Measurements from ENCODE around the gene RHOBTB3. TPM values are rescaled to one million over a fixed set of nuclear protein-coding genes. Genes with fewer than 3 reads are reported as not detected.
"Not testable (repeated sequence)": the region's sequence is repeated elsewhere in the genome, so short reads cannot be mapped to it uniquely, and the experiment has no call there.

The RHOBTB3 gene
- total RNA-seq, 1 donor from 2014 or later, result 93.5 TPM

- H3K36me3 ChIP-seq (ENCODE audit: control insufficient read depth, insufficient read depth, low read length), result no peaks in the 10 kb centered on the region
- DNase-seq (ENCODE audit: low read depth), result no peak
- no peak overlapping the region for H3K4me3 ChIP-seq (ENCODE audit: low read depth, low read length)
- no peaks in the 10 kb centered on the region for H3K27me3 ChIP-seq (ENCODE audit: control insufficient read depth, insufficient read depth, low read length)
- no peak for TF ChIP-seq CTCF (IDR thresholded peaks at IDR 0.05; ENCODE audit: insufficient read depth, low read length, poor library complexity, severe bottlenecking)
Measured at GRCh38 chr5:95830226-95830625, 99.1 kb downstream of the RHOBTB3 start.

GRCh38 chr5:95832664-95833063 is 101.5 kb downstream of the RHOBTB3 start:
- Histone ChIP-seq H3K36me3 (ENCODE audit: control insufficient read depth, insufficient read depth, low read length) (no peaks in the 10 kb centered on the region), H3K4me3 (ENCODE audit: low read depth, low read length) (no peak overlapping the region), H3K27me3 (ENCODE audit: control insufficient read depth, insufficient read depth, low read length) (no peaks in the 10 kb centered on the region)
- TF ChIP-seq CTCF (IDR thresholded peaks at IDR 0.05; ENCODE audit: insufficient read depth, low read length, poor library complexity, severe bottlenecking), result no peak
- no peak for DNase-seq (ENCODE audit: low read depth)

GRCh38 chr5:95835682-95836385 is 104.7 kb downstream of the RHOBTB3 start:
- Histone ChIP-seq H3K4me3 (ENCODE audit: low read depth, low read length) (no peak overlapping the region), H3K36me3 (ENCODE audit: control insufficient read depth, insufficient read depth, low read length) (no peaks in the 10 kb centered on the region), H3K27me3 (ENCODE audit: control insufficient read depth, insufficient read depth, low read length) (no peaks in the 10 kb centered on the region)
- no peak for TF ChIP-seq CTCF (IDR thresholded peaks at IDR 0.05; ENCODE audit: insufficient read depth, low read length, poor library complexity, severe bottlenecking)
- DNase-seq (ENCODE audit: low read depth), result no peak

GRCh38 chr5:95836544-95836943 is 105.4 kb downstream of the RHOBTB3 start:
- Histone ChIP-seq H3K4me3 (ENCODE audit: low read depth, low read length) (no peak overlapping the region), H3K36me3 (ENCODE audit: control insufficient read depth, insufficient read depth, low read length) (no peaks in the 10 kb centered on the region), H3K27me3 (ENCODE audit: control insufficient read depth, insufficient read depth, low read length) (no peaks in the 10 kb centered on the region)
- DNase-seq (ENCODE audit: low read depth), result no peak
- TF ChIP-seq CTCF (IDR thresholded peaks at IDR 0.05; ENCODE audit: insufficient read depth, low read length, poor library complexity, severe bottlenecking), result no peak

- not testable (repeated sequence) for DNase-seq (ENCODE audit: low read depth); H3K4me3 ChIP-seq (ENCODE audit: low read depth, low read length); H3K36me3 ChIP-seq (ENCODE audit: control insufficient read depth, insufficient read depth, low read length); H3K27me3 ChIP-seq (ENCODE audit: control insufficient read depth, insufficient read depth, low read length)
Measured at GRCh38 chr5:95836971-95837370, 105.8 kb downstream of the RHOBTB3 start.

- TF ChIP-seq CTCF (IDR thresholded peaks at IDR 0.05; ENCODE audit: insufficient read depth, low read length, poor library complexity, severe bottlenecking), result no peak
- H3K27me3 ChIP-seq (ENCODE audit: control insufficient read depth, insufficient read depth, low read length), result no peaks in the 10 kb centered on the region
- no peak for DNase-seq (ENCODE audit: low read depth)
- H3K36me3 ChIP-seq (ENCODE audit: control insufficient read depth, insufficient read depth, low read length), result no peaks in the 10 kb centered on the region
- H3K4me3 ChIP-seq (ENCODE audit: low read depth, low read length), result no peak overlapping the region
Measured at GRCh38 chr5:95837492-95837891, 106.4 kb downstream of the RHOBTB3 start.

Measured in kidney epithelial cell (primary cell).